Measurements from ENCODE around the gene IL1RAPL2.

DNA sequence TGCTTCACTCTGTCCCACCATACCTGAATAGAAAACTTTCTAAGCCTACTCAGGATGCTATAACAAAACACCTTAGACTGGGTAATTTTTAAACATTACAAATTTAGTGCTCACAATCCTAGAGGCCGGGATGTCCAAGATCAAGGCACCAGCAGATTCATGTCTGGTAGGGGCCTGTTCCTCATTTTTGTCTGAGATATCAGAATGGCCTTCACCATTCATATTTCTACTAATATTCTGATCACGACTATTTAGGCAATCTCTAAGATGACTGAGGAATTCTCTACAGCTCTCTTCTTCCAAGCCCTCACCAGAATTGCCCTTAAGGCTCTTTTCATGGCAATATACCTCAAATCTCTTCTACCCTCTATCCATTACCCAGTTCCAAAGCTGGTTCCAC is 1178.9 kb downstream of the IL1RAPL2 start:
- TF ChIP-seq EZH2 (IDR thresholded peaks at IDR 0.05; ENCODE audit: low read depth): no peak
- TF ChIP-seq, protein P1, sequence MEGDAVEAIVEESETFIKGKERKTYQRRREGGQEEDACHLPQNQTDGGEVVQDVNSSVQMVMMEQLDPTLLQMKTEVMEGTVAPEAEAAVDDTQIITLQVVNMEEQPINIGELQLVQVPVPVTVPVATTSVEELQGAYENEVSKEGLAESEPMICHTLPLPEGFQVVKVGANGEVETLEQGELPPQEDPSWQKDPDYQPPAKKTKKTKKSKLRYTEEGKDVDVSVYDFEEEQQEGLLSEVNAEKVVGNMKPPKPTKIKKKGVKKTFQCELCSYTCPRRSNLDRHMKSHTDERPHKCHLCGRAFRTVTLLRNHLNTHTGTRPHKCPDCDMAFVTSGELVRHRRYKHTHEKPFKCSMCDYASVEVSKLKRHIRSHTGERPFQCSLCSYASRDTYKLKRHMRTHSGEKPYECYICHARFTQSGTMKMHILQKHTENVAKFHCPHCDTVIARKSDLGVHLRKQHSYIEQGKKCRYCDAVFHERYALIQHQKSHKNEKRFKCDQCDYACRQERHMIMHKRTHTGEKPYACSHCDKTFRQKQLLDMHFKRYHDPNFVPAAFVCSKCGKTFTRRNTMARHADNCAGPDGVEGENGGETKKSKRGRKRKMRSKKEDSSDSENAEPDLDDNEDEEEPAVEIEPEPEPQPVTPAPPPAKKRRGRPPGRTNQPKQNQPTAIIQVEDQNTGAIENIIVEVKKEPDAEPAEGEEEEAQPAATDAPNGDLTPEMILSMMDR (conservative IDR thresholded peaks at IDR 0.05): no peak

Measured in PC-9 (cell line).